ENCODE measurements around the gene TSPAN7.

The TSPAN7 gene

GRCh38 chrX:38666909-38667308 lies 105.6 kb downstream of the TSPAN7 start:
- TF ChIP-seq EZH2 (IDR thresholded peaks at IDR 0.05; ENCODE audit: borderline replicate concordance, low read length), result no peak
- no peak for TF ChIP-seq CTCF (IDR thresholded peaks at IDR 0.05; ENCODE audit: low read length)
- no peak overlapping the region for H3K4me2 ChIP-seq (ENCODE audit: low read length)
- no peak overlapping the region for H3K9ac ChIP-seq (ENCODE audit: low read length)
- H3K9me2 ChIP-seq (ENCODE audit: low read depth, low read length), result no peaks in the 10 kb centered on the region
- H3K4me1 ChIP-seq (ENCODE audit: insufficient read depth, low read length, severe bottlenecking), result no peaks in the 10 kb centered on the region
- no peaks in the 10 kb centered on the region for H4K20me1 ChIP-seq (ENCODE audit: insufficient read depth, low read length)
- H3K36me3 ChIP-seq (ENCODE audit: insufficient read depth, low read length), result no peaks in the 10 kb centered on the region
- no peak overlapping the region for H3K27ac ChIP-seq (ENCODE audit: low read depth, low read length, poor library complexity, severe bottlenecking)
- no peaks in the 10 kb centered on the region for H3K9me3 ChIP-seq (ENCODE audit: low read length)
- no peak overlapping the region for H2AFZ ChIP-seq (ENCODE audit: low read length)
- H3K27me3 ChIP-seq (ENCODE audit: insufficient read depth, low read length), result no peaks in the 10 kb centered on the region
- no peaks in the 10 kb centered on the region for H3K79me2 ChIP-seq (ENCODE audit: insufficient read depth, low read length)
- no peak overlapping the region for H3K4me3 ChIP-seq (ENCODE audit: low read depth, low read length, poor library complexity, severe bottlenecking)
- H3F3A ChIP-seq (ENCODE audit: insufficient read depth, low read length), result no peaks in the 10 kb centered on the region

DNA sequence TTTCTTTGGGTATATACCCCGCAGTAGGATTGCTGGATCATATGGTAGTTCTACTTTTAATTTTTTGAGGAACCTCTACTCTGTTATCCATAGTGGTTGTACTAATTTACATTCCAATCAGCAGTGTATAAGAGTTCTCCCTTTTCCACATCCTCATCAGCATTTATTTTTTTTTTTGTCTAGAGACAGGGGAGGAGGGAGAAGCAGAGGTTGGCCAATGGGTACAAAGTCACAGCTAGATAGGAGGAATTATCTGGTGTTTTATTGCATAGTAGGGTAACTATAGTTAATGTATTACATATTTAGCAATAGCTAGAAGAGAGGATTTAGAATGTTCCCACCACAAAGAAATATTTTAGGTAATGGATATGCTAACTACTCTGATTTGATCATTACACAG lies 107.4 kb downstream of the TSPAN7 start:
- no peak for TF ChIP-seq CTCF (IDR thresholded peaks at IDR 0.05; ENCODE audit: low read length)
- TF ChIP-seq EZH2 (IDR thresholded peaks at IDR 0.05; ENCODE audit: borderline replicate concordance, low read length), result no peak
- H3K4me1 ChIP-seq (ENCODE audit: insufficient read depth, low read length, severe bottlenecking), result no peaks in the 10 kb centered on the region
- H3K4me3 ChIP-seq (ENCODE audit: low read depth, low read length, poor library complexity, severe bottlenecking), result no peak overlapping the region
- H3K27me3 ChIP-seq (ENCODE audit: insufficient read depth, low read length), result no peaks in the 10 kb centered on the region
- no peak overlapping the region for H2AFZ ChIP-seq (ENCODE audit: low read length)
- no peaks in the 10 kb centered on the region for H3K36me3 ChIP-seq (ENCODE audit: insufficient read depth, low read length)
- no peaks in the 10 kb centered on the region for H3K79me2 ChIP-seq (ENCODE audit: insufficient read depth, low read length)
- H4K20me1 ChIP-seq (ENCODE audit: insufficient read depth, low read length), result no peaks in the 10 kb centered on the region
- no peak overlapping the region for H3K4me2 ChIP-seq (ENCODE audit: low read length)
- H3K9me3 ChIP-seq (ENCODE audit: low read length), result no peaks in the 10 kb centered on the region
- H3K9ac ChIP-seq (ENCODE audit: low read length), result no peak overlapping the region
- no peak overlapping the region for H3K27ac ChIP-seq (ENCODE audit: low read depth, low read length, poor library complexity, severe bottlenecking)
- no peaks in the 10 kb centered on the region for H3F3A ChIP-seq (ENCODE audit: insufficient read depth, low read length)
- H3K9me2 ChIP-seq (ENCODE audit: low read depth, low read length), result no peaks in the 10 kb centered on the region

DNA sequence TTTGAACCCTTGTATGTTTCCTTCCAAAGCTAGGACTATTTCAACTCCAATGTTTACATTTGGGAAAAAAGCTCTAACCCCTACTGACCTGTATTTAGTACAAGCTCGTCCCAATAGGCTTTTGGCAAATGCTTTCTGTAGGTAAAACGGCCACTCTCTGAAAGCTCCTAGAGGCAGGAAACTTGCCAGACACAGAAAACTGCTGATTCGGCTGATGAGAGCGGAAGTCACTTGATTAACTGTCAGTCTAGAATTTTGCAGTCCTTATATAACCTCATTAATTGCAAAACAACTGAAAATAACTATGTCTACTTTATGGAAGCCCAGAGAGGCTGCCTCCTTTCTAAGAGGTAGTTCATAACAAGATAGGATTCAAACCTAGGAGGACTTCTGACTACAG lies 108.1 kb downstream of the TSPAN7 start:
- H3K36me3 ChIP-seq (ENCODE audit: insufficient read depth, low read length), result no peaks in the 10 kb centered on the region
- H3K27me3 ChIP-seq (ENCODE audit: insufficient read depth, low read length), result no peaks in the 10 kb centered on the region
- H2AFZ ChIP-seq (ENCODE audit: low read length), result no peak overlapping the region
- no peaks in the 10 kb centered on the region for H3F3A ChIP-seq (ENCODE audit: insufficient read depth, low read length)
- no peak overlapping the region for H3K27ac ChIP-seq (ENCODE audit: low read depth, low read length, poor library complexity, severe bottlenecking)
- no peaks in the 10 kb centered on the region for H3K9me3 ChIP-seq (ENCODE audit: low read length)
- H3K9ac ChIP-seq (ENCODE audit: low read length), result no peak overlapping the region
- H3K4me2 ChIP-seq (ENCODE audit: low read length), result no peak overlapping the region
- no peaks in the 10 kb centered on the region for H3K9me2 ChIP-seq (ENCODE audit: low read depth, low read length)
- no peaks in the 10 kb centered on the region for H3K4me1 ChIP-seq (ENCODE audit: insufficient read depth, low read length, severe bottlenecking)
- H3K79me2 ChIP-seq (ENCODE audit: insufficient read depth, low read length), result no peaks in the 10 kb centered on the region
- no peak overlapping the region for H3K4me3 ChIP-seq (ENCODE audit: low read depth, low read length, poor library complexity, severe bottlenecking)
- TF ChIP-seq EZH2 (IDR thresholded peaks at IDR 0.05; ENCODE audit: borderline replicate concordance, low read length) (no peak), CTCF (IDR thresholded peaks at IDR 0.05; ENCODE audit: low read length) (no peak)
- H4K20me1 ChIP-seq (ENCODE audit: insufficient read depth, low read length), result no peaks in the 10 kb centered on the region
